H9 (cell line): Measurements from ENCODE around the gene FNIP1. TPM values are rescaled to one million over a fixed set of nuclear protein-coding genes. Genes with fewer than 3 reads are reported as not detected.

Source experiments
- DNase-seq: peaks from one replicate; pipeline ENCODE4 v3.0.0-alpha.2; 2017
- H2AFZ ChIP-seq: one replicate; pipeline ENCODE4 v1.6.1; 2013; ENCODE audit warnings: mild to moderate bottlenecking, low read length, control low read depth, moderate library complexity
- H2AK5ac ChIP-seq: 2 replicates; pipeline ENCODE4 v1.6.1; 2013; ENCODE audit warnings: low read length, control low read depth, mixed read lengths; ENCODE audit not compliant: insufficient read length
- H2BK120ac ChIP-seq: one replicate; pipeline ENCODE4 v1.6.1; 2013; ENCODE audit warnings: low read depth, mild to moderate bottlenecking, low read length, control low read depth, inconsistent platforms; ENCODE audit not compliant: poor library complexity, severe bottlenecking
- H2BK12ac ChIP-seq: 2 replicates; pipeline ENCODE4 v1.6.1; 2013; ENCODE audit warnings: low read length, control low read depth, mixed read lengths, low read depth; ENCODE audit not compliant: insufficient read length
- H2BK15ac ChIP-seq: 2 replicates; pipeline ENCODE4 v1.6.1; 2013; ENCODE audit warnings: low read depth, low read length, control low read depth
- H2BK20ac ChIP-seq: one replicate; pipeline ENCODE4 v1.6.1; 2013; ENCODE audit warnings: low read depth, mild to moderate bottlenecking, low read length, control low read depth, inconsistent platforms; ENCODE audit not compliant: poor library complexity, severe bottlenecking
- H2BK5ac ChIP-seq: 2 replicates; pipeline ENCODE4 v1.6.1; 2013; ENCODE audit warnings: low read length, control low read depth, mixed read lengths; ENCODE audit not compliant: insufficient read length
- H3K14ac ChIP-seq: 2 replicates; pipeline ENCODE4 v1.6.1; 2013; ENCODE audit warnings: low read length, control low read depth; ENCODE audit not compliant: insufficient read depth
- H3K18ac ChIP-seq: 2 replicates; pipeline ENCODE4 v1.6.1; 2013; ENCODE audit warnings: low read depth, mild to moderate bottlenecking, mixed read lengths, low read length, control low read depth; ENCODE audit not compliant: insufficient read length
- H3K23ac ChIP-seq: 2 replicates; pipeline ENCODE4 v1.6.1; 2013; ENCODE audit warnings: low read length, control low read depth, mixed read lengths, low read depth; ENCODE audit not compliant: insufficient read length
- H3K23me2 ChIP-seq: 2 replicates; pipeline ENCODE4 v1.6.1; 2013; ENCODE audit warnings: low read depth, mild to moderate bottlenecking, mixed read lengths, low read length, control low read depth; ENCODE audit not compliant: insufficient read length, poor library complexity, severe bottlenecking
- H3K27ac ChIP-seq: 2 replicates; pipeline ENCODE4 v1.5.1; 2013; ENCODE audit warnings: low read length, control low read depth, mixed read lengths, low read depth; ENCODE audit not compliant: insufficient read length
- H3K27me3 ChIP-seq: 2 replicates; pipeline ENCODE4 v1.6.1; 2013; ENCODE audit warnings: low read length, control low read depth, inconsistent platforms; ENCODE audit not compliant: insufficient read depth
- H3K4ac ChIP-seq: 2 replicates; pipeline ENCODE4 v1.6.1; 2013; ENCODE audit warnings: low read depth, mild to moderate bottlenecking, control low read depth, inconsistent platforms, low read length, moderate library complexity
- H3K4me1 ChIP-seq: 2 replicates; pipeline ENCODE4 v1.6.1; 2013; ENCODE audit warnings: low read length, control low read depth, inconsistent platforms; ENCODE audit not compliant: insufficient read depth
- H3K4me2 ChIP-seq: 2 replicates; pipeline ENCODE4 v1.6.1; 2013; ENCODE audit warnings: low read length, control low read depth, mixed read lengths; ENCODE audit not compliant: insufficient read length, insufficient read depth
- H3K56ac ChIP-seq: 2 replicates; pipeline ENCODE4 v1.6.1; 2013; ENCODE audit warnings: low read depth, mild to moderate bottlenecking, mixed read lengths, low read length, control low read depth; ENCODE audit not compliant: insufficient read length
- H3K79me1 ChIP-seq: 2 replicates; pipeline ENCODE4 v1.6.1; 2013; ENCODE audit warnings: low read depth, mild to moderate bottlenecking, moderate library complexity, low read length, control low read depth, inconsistent platforms; ENCODE audit not compliant: insufficient read depth, poor library complexity, severe bottlenecking
- H3K79me2 ChIP-seq: 2 replicates; pipeline ENCODE4 v1.6.1; 2013; ENCODE audit warnings: low read length, control low read depth, inconsistent platforms; ENCODE audit not compliant: insufficient read depth
- H3K9ac ChIP-seq: 2 replicates; pipeline ENCODE4 v1.6.1; 2013; ENCODE audit warnings: low read length, control low read depth, mixed read lengths; ENCODE audit not compliant: insufficient read length; ENCODE audit errors: extremely low read depth
- H3K9me3 ChIP-seq: one replicate; pipeline ENCODE4 v1.6.1; 2013; ENCODE audit warnings: low read depth, low read length, inconsistent platforms; ENCODE audit not compliant: control insufficient read depth
- H3T11ph ChIP-seq: one replicate; pipeline ENCODE4 v1.6.1; 2013; ENCODE audit warnings: mild to moderate bottlenecking, low read length, control low read depth, inconsistent platforms
- H4K20me1 ChIP-seq: one replicate; pipeline ENCODE4 v1.6.1; 2013; ENCODE audit not compliant: control insufficient read depth, insufficient read length, insufficient read depth
- H4K5ac ChIP-seq: 2 replicates; pipeline ENCODE4 v1.6.1; 2013; ENCODE audit warnings: low read depth, mild to moderate bottlenecking, mixed read lengths, low read length, control low read depth; ENCODE audit not compliant: insufficient read length
- H4K8ac ChIP-seq: replicated peaks from 2 replicates; pipeline ENCODE4 v1.6.1; 2013; ENCODE audit warnings: low read length, control low read depth, mixed read lengths, low read depth; ENCODE audit not compliant: insufficient read length
- H4K91ac ChIP-seq: 2 replicates; pipeline ENCODE4 v1.6.1; 2013; ENCODE audit warnings: low read depth, mild to moderate bottlenecking, moderate library complexity, mixed read lengths, low read length, control low read depth; ENCODE audit not compliant: insufficient read length
- H3K27ac Mint-ChIP-seq, 3 experiments: 2 replicates in 2 of 3; 3 replicates in 1 of 3; pipeline ENCODE4 v1.8.0; 2020 to 2021; ENCODE audit warnings: mixed read lengths in 3 of 3, mild to moderate bottlenecking in 1 of 3, moderate library complexity in 1 of 3
- H3K27me3 Mint-ChIP-seq: 2 replicates; pipeline ENCODE4 v1.8.0; 2021; ENCODE audit warnings: low read depth, mild to moderate bottlenecking, moderate library complexity, mixed read lengths
- H3K36me3 Mint-ChIP-seq, 3 experiments: 2 replicates in 2 of 3; 3 replicates in 1 of 3; pipeline ENCODE4 v1.8.0; 2020 to 2021; ENCODE audit warnings: low read depth in 3 of 3, mixed read lengths in 3 of 3; ENCODE audit not compliant: insufficient read depth in 1 of 3
- H3K4me1 Mint-ChIP-seq, 2 experiments: 2 replicates each; pipeline ENCODE4 v1.8.0; 2020; ENCODE audit warnings: mixed read lengths in 2 of 2
- H3K4me3 Mint-ChIP-seq, 2 experiments: 2 replicates in 1 of 2; 3 replicates in 1 of 2; pipeline ENCODE4 v1.8.0; 2020 to 2021; ENCODE audit warnings: mild to moderate bottlenecking in 2 of 2, mixed read lengths in 2 of 2, moderate library complexity in 1 of 2
- H3K9me3 Mint-ChIP-seq, 2 experiments: 2 replicates in 1 of 2; 3 replicates in 1 of 2; pipeline ENCODE4 v1.8.0; 2020; ENCODE audit warnings: mild to moderate bottlenecking in 2 of 2, mixed read lengths in 2 of 2, moderate library complexity in 1 of 2
- WGBS: extraction: QIAGEN DNeasy Blood & Tissue Kit; methylation state at CpG from one replicate; pipeline ENCODE4 v1.1.7; 2013; ENCODE audit warnings: missing lambda C conversion rate, low lambda C conversion rate, mixed read lengths; ENCODE audit not compliant: insufficient read length; ENCODE audit errors: extremely low coverage; 5-methylcytosine and 5-hydroxymethylcytosine counted together
- total RNA-seq: library from RNA; stranded (reverse); gene quantifications from 2 replicates; pipeline ENCODE4 v1.2.1, GENCODE V29; 2021
- TF ChIP-seq, protein P1 (sequence below): fragments of 200-600 bp; sonication (generic); conservative IDR thresholded peaks from 3 replicates; pipeline ENCODE4 v1.8.0; 2021; ENCODE audit warnings: antibody characterized with exemption, mild to moderate bottlenecking

FNIP1 gene
- total RNA-seq, 1 experiment from 2014 or later, result 13.4 TPM

DNA sequence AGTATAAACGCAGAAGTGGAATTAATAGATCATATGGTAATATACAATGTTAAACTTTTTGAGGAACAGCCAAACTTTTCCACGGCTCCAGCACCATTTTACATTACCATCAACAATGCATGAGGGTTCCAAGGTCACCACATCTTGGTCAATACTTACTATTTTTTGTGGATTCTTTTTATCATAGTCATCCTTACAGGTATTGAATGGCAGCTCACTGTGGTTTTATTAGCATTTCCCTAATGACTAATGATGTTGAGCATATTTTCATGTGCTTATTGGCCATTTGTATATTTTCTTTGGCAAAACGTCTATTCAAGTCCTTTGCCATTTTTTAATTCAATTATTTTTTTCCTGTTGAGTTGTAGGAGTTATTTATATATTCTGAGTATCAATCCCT is 147.7 kb downstream of the FNIP1 start:
- Histone ChIP-seq H4K8ac (no peak overlapping the region), H3K4me2 (no peak overlapping the region), H3K79me1 (no peaks in the 10 kb centered on the region), H4K91ac (no peak overlapping the region), H3K56ac (no peak overlapping the region), H3K9ac (no peak overlapping the region), H4K5ac (no peak overlapping the region), H3K23ac (no peak overlapping the region), H3K4me1 (no peaks in the 10 kb centered on the region), H2BK5ac (no peak overlapping the region), H4K20me1 (no peaks in the 10 kb centered on the region), H3K9me3 (no peaks in the 10 kb centered on the region), H2BK15ac (no peak overlapping the region), H3K27me3 (no peaks in the 10 kb centered on the region), H2BK12ac (no peak overlapping the region), H2AFZ (no peak overlapping the region), H2BK20ac (no peak overlapping the region), H2BK120ac (no peak overlapping the region), H3K27ac (no peak overlapping the region), H3K18ac (no peak overlapping the region), H3K14ac (no peak overlapping the region), H3T11ph (no peak overlapping the region), H3K23me2 (no peaks in the 10 kb centered on the region), H2AK5ac (no peak overlapping the region), H3K4ac (no peak overlapping the region), H3K79me2 (no peaks in the 10 kb centered on the region)
- Mint-ChIP-seq H3K4me3 (no peak overlapping the region), H3K9me3 (no peaks in the 10 kb centered on the region), H3K27me3 (no peaks in the 10 kb centered on the region), H3K4me1 (no peaks in the 10 kb centered on the region), H3K36me3 (peaks cover 4 to 21% (median 11%) of the 10 kb centered on the region in 3 experiments; a peak in 5 of 7 replicates), H3K27ac (no peak overlapping the region)
- TF ChIP-seq, protein P1, sequence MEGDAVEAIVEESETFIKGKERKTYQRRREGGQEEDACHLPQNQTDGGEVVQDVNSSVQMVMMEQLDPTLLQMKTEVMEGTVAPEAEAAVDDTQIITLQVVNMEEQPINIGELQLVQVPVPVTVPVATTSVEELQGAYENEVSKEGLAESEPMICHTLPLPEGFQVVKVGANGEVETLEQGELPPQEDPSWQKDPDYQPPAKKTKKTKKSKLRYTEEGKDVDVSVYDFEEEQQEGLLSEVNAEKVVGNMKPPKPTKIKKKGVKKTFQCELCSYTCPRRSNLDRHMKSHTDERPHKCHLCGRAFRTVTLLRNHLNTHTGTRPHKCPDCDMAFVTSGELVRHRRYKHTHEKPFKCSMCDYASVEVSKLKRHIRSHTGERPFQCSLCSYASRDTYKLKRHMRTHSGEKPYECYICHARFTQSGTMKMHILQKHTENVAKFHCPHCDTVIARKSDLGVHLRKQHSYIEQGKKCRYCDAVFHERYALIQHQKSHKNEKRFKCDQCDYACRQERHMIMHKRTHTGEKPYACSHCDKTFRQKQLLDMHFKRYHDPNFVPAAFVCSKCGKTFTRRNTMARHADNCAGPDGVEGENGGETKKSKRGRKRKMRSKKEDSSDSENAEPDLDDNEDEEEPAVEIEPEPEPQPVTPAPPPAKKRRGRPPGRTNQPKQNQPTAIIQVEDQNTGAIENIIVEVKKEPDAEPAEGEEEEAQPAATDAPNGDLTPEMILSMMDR, result no peak
- WGBS, result no CpG with 5 or more reads among the region's 3 CpGs
- no peak for DNase-seq
